Gastroesophageal sphincter (tissue), 3 donors: ENCODE data around the gene GTF2H2.
"Not testable (repeated sequence)": the region's sequence is repeated elsewhere in the genome, so short reads cannot be mapped to it uniquely, and the experiment has no call there.

Source experiments
- CTCF ChIP-seq, 4 experiments: fragments of 200-600 bp in 2 of 4; fragments of 450-650 bp in 2 of 4; sonication (generic) in 1 of 4; IDR thresholded peaks; one replicate each; pipeline ENCODE4 v1.5.1; 2017 to 2019; ENCODE audit warnings: antibody characterized with exemption in 4 of 4, mild to moderate bottlenecking in 2 of 4, moderate library complexity in 2 of 4
- EP300 ChIP-seq: sonication (generic); formaldehyde crosslinking; IDR thresholded peaks from one replicate; pipeline ENCODE4 v1.6.1; 2017; ENCODE audit warnings: antibody characterized with exemption, mild to moderate bottlenecking

GRCh38 chr5:71025289-71025953 is 42.1 kb downstream of the GTF2H2 start, which contains the start of gene NAIP:
- not testable (repeated sequence) for TF ChIP-seq CTCF (IDR thresholded peaks at IDR 0.05); EP300
